SKM-1 treated with dmso at 0.1 percent for 144 hours (cell line): Measurements from ENCODE around the gene TSPAN4.

Source experiments
- DNase-seq: peaks from one replicate; lab custom pipeline; 2025; ENCODE audit not compliant: unreplicated experiment; lab: John Stamatoyannopoulos, UW

Gene TSPAN4

DNA sequence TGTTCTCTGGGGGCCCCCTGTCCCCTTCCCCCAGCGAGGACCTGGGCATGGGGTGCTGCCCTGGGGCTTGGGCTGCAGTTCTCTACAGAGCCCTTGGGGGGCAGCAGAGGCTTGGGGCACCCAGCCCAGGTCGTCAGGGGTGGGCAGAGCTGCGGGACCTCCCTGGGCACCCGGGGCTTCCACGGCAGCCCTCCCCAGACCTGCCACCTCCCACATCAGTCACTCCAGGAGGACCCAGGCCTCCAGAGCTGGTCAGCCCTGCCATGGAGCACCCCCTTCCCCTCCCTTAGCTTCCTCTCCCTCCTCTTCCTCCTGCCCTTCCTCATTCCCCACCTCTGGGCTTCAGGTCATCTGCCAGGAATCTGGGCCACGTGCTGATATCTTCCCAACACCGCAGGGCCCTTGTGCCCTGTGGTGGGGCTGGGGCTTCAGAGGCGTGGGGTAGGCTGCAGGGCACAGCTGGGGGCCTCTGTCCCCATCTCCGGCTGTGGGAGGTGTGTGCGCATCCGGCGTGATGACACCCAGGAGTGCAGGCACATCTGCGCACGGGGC, 5.8 kb downstream of the TSPAN4 start:
- DNase-seq, result no peak

DNA sequence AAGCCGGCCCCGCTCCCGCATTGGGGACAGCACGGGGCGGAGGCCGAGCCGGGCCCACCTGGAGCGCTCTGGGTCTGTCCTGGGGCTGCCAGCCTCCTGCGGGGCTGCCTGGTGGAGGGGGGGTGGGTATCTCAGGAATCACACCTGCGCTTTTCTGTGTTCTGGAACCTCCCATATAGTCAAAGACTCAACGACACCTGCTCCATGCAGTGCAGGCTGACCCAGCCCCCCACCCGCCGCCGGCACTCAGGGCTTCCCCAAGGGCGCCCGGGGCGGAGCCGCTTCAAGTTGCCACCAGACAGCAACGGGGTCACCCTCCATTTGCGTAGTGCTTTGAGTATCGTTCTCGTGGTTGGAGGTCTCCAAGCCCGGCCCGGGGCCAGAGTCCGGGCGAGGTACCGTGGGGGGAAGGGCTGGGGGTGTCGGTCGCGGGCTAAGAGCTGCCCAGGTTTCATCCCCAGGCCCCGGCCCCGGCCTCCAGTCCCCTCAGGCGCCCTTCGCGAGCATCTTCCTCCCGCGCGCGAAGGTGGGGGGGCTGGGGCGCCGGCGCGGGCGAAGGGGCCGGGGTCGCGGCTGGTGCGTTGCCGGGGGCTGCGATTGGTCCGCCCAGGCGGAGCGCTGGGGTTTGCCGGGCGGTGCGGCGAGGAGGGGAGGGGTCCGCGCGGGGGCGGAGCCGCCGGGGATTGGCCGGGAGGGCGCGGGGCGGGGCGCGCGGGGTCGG, 6.6 kb downstream of the TSPAN4 start:
- DNase-seq, result no peak

- DNase-seq, result no peak
Measured at GRCh38 chr11:849951-850774, 7.5 kb downstream of the TSPAN4 start.

- DNase-seq, result no peak
Measured at GRCh38 chr11:850775-851763, 8.4 kb downstream of the TSPAN4 start.

DNA sequence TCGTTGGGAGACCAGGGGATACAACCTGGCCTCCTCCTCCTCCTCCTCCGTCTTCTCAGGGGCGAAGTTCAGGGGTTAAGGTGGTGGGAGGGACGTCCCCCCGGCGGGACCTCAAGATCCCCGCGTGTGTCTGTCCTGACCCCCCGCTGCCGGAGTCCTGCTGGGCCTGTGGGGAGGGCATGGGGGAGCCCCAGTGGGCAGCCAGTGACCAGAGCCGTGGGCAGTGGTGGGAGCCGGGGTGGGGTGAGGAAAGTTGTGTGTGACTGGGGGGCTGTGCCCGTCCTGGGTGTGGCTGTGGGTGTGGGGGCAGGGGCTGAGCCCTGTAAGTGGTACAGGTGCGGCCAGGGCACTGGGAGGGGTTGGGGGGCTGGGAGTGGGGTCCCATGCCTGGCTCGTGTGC, 10.1 kb downstream of the TSPAN4 start:
- no peak for DNase-seq

- DNase-seq, result no peak
Measured at GRCh38 chr11:853682-854448, 11.2 kb downstream of the TSPAN4 start.

DNA sequence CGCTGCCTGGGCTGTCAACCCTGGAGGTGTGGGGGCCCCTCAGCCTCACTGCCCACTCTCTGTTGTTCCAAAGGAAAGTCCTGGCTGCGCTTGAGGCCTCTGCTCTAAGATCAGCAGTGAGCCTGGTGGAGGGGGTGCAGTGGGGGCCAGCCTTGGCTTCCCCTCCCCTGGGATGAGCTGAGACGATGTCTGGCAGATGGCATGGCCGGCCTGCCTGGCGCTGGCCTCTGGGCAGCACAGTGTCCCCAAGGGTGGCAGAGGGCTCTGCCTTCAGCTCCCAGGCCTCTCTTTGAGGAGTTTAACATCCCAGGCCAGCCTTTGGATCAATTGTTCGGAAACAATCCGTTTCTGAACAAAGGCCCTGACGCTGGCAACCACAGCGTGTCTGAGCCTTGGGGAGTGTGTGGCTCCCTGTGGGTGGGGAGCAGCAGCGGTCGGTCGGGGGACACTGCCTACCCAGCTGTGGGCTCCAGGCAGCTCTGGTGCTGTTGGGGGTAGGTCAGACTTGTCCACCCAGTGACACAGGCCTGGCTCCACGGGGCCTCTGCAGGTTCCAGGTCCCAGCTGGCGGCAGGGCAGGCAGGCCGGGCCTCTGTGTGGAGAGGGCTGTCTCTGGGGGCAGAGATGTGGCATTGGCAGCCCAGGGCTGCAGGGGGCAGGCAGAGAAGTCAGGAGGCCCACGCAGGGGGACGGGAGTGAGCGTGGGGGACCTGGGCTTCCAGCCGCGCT, 12.1 kb downstream of the TSPAN4 start:
- DNase-seq, result no peak

DNA sequence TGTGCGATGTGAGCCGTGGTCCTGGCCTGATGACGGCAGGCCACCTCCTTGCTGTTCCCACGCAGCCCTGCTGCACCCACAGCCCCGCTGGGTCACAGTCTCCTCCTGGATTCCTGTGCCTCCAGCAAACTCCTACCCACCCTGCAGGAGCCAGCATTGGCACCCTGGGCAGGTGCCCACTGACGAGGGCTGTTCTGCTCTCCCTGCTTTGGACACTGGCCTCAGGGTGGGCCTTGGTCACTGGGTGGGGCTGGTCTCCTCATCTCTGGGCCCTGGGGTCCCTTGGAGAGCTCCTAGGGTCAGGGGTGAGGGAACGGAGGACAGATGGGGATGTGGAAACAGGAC, 12.7 kb downstream of the TSPAN4 start:
- no peak for DNase-seq

GRCh38 chr11:855796-856195, 13.1 kb downstream of the TSPAN4 start:
- DNase-seq, result no peak

DNA sequence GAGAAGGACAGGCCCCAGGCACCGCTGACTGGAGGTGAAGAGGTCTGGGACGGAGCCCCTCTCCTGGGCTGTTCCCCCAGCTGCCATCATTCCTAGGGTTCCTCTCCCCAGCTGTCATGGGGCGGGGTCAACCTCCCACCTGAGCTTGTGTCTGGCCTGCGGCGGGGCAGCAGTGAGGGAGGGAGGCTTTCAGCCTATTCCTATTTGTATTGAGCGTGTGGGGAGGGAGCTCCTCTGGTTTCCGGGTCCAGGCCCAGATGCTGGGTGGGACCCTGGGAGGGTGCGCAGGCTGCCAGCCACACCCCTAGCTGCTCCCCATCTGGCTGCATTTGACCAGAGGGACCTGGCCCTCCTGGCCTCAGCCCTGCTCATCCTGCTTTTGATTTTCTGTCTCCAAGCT, 13.7 kb downstream of the TSPAN4 start:
- DNase-seq, result no peak

- no peak for DNase-seq
Measured at GRCh38 chr11:858053-858761, 15.6 kb downstream of the TSPAN4 start.

GRCh38 chr11:858762-859339, 16.2 kb downstream of the TSPAN4 start:
- DNase-seq, result no peak

GRCh38 chr11:859394-860131, 16.9 kb downstream of the TSPAN4 start:
- DNase-seq, result no peak

DNA sequence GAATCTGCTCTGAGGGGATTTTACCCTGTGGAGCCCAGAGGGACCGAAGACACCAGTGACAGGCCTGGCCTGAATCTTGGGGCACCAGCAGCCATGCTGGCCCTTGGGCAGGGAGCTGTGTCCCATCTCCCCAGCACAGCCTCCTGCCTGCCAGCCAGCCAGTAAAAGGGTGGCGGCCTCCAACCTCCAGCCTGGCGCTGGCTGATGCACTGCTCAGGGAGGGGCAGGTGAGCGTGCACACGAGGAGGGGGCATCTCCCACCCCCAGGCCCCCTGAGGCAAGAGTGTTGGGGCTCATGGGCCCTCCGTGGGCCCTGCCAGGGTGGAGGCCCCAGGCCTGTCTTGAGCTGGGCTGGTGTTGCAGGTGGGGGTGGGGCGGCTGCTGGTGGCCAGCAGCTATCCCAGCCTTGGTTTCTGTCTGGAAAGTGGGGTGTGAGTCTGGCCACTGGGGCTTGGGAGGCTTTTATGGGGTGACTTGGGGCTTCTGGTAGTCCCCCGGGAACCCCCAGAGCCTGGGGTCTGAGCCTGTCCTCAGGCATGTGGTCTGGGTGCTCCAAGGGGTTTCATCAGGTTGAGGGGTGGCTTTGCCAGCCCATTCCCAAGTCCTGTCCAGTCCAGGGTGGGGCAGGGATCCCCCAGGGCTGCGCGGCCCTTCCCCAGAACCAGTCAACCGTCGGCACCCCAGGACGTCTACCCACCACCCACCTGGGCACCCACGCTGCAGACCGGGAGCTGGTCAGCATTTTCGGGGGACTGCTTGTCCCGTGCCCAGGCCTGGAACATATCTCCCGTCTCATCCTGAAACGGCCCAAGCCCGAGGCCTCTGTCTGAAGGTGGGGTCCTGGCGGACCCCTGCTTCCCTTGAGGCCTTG, 17.8 kb downstream of the TSPAN4 start:
- no peak for DNase-seq

DNA sequence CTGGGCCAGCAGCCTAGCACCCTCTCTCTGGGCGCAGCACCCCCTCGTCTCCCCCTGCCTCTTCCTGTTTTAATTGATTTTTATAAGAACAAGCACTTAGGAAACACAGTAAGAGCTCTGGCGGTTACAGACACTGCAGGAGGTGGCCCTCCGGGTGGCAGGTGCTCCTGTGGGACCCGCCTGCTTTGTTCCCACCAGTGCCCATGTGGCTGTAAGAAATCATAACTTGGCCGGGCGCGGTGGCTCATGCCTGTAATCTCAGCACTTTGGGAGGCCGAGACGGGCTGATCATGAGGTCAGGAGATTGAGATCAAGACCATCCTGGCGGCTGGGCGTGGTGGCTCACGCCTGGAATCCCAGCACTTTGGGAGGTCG, 18.4 kb downstream of the TSPAN4 start:
- DNase-seq, result no peak

DNA sequence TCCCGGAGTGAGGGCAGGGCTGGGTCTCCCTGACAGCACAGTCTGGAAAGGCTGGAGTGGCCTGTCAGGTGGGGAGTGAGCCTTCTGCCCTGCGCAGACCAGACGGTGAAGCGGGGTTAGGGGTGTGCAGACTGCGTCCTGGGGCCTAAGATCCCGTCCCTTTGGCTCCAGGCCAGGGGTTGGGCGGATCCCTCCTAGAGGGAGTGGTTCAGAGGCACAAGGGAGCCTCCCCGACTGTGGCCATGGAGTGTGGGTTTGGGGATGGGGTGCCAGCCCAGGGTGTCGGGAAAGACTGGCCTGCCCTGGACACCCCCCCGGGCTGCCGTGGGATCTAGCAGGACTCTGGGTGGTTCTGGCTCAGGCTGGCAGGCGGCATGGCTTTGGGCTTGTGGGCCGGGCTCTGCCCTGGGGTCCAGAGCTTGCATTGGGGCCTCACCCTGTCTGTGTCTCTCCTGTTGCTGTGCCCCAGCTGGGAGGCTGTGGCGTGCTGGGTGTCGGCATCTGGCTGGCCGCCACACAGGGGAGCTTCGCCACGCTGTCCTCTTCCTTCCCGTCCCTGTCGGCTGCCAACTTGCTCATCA, 19.5 kb downstream of the TSPAN4 start:
- no peak for DNase-seq

DNA sequence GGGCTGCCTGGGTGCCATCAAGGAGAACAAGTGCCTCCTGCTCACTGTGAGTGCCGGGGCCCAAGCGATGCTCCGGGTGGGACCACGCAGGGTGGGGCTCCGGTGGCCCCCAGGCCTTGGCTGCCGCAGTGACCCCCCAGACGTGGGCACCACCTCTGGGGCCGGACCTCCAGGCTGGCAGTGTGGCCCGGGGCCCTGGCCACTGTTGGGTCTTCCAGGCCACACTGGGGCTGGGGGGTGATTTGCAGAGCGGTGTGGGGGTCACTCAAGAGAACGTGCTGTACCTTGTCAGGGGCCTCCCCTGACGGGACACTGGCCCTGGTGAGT, 20.0 kb downstream of the TSPAN4 start:
- no peak for DNase-seq
